Measurements from ENCODE around the gene CANX. TPM values are rescaled to one million over a fixed set of nuclear protein-coding genes. Genes with fewer than 3 reads are reported as not detected.
A peak's percentile ranks its signal among the peaks of the same experiment; 100 is the strongest.

Gene CANX
- total and polyA plus RNA-seq, 8 donors = 66.3 to 633 (median 469) TPM

DNA sequence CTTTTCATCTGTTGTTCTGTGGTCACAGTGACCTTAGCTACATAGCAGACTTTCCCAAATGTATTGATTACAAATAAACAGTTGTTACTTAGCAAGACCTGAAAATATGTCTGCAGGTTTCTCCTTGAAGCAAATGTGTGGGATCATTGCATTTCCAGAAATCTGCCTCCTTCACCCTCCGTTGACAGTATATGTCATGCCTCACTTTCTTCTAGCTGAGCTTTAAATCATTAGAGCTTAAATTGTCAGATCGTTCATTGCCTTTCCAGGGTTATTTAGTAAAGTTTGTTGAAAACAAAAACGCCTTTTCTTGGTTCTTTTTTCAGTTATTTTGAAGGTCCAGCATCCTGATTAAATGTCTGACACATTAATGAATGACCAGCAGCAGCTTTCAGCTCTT, 31.6 kb downstream of the CANX start:
- DNase-seq = no peak
- H3K27ac ChIP-seq = no peak overlapping the region
- peaks cover 5 to 24% (median 10%) of the 10 kb centered on the region in 3 donors for H3K4me1 ChIP-seq
- intact Hi-C loops (cut with DNase I) = no loop called here
- no peaks in the 10 kb centered on the region for H3K27me3 ChIP-seq
- TF ChIP-seq, protein P1, sequence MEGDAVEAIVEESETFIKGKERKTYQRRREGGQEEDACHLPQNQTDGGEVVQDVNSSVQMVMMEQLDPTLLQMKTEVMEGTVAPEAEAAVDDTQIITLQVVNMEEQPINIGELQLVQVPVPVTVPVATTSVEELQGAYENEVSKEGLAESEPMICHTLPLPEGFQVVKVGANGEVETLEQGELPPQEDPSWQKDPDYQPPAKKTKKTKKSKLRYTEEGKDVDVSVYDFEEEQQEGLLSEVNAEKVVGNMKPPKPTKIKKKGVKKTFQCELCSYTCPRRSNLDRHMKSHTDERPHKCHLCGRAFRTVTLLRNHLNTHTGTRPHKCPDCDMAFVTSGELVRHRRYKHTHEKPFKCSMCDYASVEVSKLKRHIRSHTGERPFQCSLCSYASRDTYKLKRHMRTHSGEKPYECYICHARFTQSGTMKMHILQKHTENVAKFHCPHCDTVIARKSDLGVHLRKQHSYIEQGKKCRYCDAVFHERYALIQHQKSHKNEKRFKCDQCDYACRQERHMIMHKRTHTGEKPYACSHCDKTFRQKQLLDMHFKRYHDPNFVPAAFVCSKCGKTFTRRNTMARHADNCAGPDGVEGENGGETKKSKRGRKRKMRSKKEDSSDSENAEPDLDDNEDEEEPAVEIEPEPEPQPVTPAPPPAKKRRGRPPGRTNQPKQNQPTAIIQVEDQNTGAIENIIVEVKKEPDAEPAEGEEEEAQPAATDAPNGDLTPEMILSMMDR (IDR thresholded peaks at IDR 0.05) = no peak
- no peaks in the 10 kb centered on the region for H3K9me3 ChIP-seq
- no peak overlapping the region for H3K4me3 ChIP-seq
- ATAC-seq = no peak
- H3K36me3 ChIP-seq = peaks cover 8 to 41% (median 31%) of the 10 kb centered on the region in 3 donors
- no peak for FAIRE-seq
- 66 to 70% methylated on average over 3 of the region's 3 CpGs for WGBS, 2 donors

DNA sequence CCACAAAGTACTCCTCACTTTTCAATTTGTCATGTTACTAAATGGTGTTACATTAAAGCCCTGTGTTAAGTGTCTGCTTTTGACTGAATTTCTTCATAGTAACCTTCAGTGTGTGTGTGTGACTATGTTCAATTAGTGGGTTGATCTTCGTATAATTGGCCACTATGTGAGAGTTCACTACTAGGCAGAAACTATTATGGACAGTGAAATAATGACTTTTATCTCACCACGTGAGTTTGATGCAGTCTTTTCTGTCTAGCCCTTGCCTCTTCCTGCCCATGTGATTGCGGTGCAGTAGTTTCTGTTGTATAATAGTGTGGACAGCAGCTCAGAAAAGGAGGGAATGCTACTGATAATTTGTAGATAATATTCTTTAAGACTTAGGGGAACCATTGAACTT, 32.1 kb downstream of the CANX start:
- peaks cover 5 to 26% (median 10%) of the 10 kb centered on the region in 3 donors for H3K4me1 ChIP-seq
- H3K36me3 ChIP-seq = peaks cover 8 to 36% (median 31%) of the 10 kb centered on the region in 3 donors
- 84 to 89% methylated on average over 3 of the region's 3 CpGs for WGBS, 2 donors
- ATAC-seq = no peak
- intact Hi-C loops (cut with DNase I) = no loop called here
- FAIRE-seq = no peak
- no peaks in the 10 kb centered on the region for H3K27me3 ChIP-seq
- H3K9me3 ChIP-seq = no peaks in the 10 kb centered on the region
- no peak for DNase-seq
- H3K4me3 ChIP-seq = no peak overlapping the region
- no peak overlapping the region for H3K27ac ChIP-seq
- TF ChIP-seq, protein P1 (IDR thresholded peaks at IDR 0.05) = no peak

DNA sequence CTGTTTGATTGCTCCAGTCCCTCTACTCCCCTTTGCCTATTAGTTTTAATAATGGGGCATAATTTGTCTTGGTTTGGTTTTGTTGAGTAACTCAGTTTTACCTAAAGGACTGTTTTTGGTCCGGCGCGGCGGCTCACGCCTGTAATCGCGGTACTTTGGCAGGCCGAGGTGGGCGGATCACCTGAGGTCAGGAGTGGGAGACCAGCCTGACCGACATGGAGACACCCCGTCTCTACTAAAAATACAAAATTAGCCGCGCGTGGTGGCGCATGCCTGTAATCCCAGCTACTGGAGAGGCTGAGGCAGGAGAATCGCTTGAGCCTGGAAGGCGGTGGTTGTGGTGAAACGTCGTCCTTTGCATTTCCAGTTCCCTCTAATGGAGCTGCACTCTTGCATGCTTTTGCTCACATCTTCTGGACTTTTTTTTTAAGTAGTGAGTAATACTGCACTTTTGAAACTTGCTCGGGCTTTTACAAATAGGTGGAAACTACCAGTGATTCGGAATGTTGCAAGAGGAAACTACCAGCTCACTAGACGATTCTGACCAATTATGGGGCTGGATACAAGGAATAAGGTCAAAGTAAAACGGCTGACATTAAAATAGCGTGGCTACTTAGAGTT, 33.1 kb downstream of the CANX start:
- TF ChIP-seq, protein P1 (IDR thresholded peaks at IDR 0.05) = no peak
- no peaks in the 10 kb centered on the region for H3K9me3 ChIP-seq
- peaks cover 5 to 26% (median 11%) of the 10 kb centered on the region in 3 donors for H3K4me1 ChIP-seq
- ATAC-seq = peak; percentile 3 to 36 (median 8)
- DNase-seq = peak in 4 of 6 donors; percentile 24 to 50 (median 38)
- H3K27ac ChIP-seq = peak overlapping the region in 3 of 4 donors; percentile 70 to 90 (median 73)
- intact Hi-C loops (cut with DNase I) = no loop called here
- peaks cover 4 to 30% (median 26%) of the 10 kb centered on the region in 3 donors for H3K36me3 ChIP-seq
- 64 to 67% methylated on average over 24 of the region's 24 CpGs for WGBS, 2 donors
- no peak for FAIRE-seq
- H3K4me3 ChIP-seq = peak overlapping the region in 2 of 4 donors; percentile 81 to 90
- H3K27me3 ChIP-seq = no peaks in the 10 kb centered on the region

GRCh38 chr5:179732412-179732917, 33.7 kb downstream of the CANX start, which contains the start of gene MAML1:
MAML1 (plus strand) TSS chr5:179732822; CDS start chr5:179733113, 291 bp downstream.
- WGBS, 2 donors = 0% methylated on average over 33 to 41 of the region's 41 CpGs
- peak; percentile 96 for FAIRE-seq
- TF ChIP-seq, protein P1 (IDR thresholded peaks at IDR 0.05) = no peak
- Histone ChIP-seq H3K4me1 (peaks cover 8 to 31% (median 16%) of the 10 kb centered on the region in 3 donors), H3K27me3 (no peaks in the 10 kb centered on the region), H3K27ac (peak within 1 kb of the TSS; percentile 74 to 90 (median 89)), H3K36me3 (peaks cover 4 to 24% (median 20%) of the 10 kb centered on the region in 3 donors), H3K4me3 (peak within 1 kb of the TSS; percentile 55 to 90 (median 85)), H3K9me3 (no peaks in the 10 kb centered on the region)
- intact Hi-C loops (cut with DNase I) = no loop called here
- peak; percentile 96 to 99 (median 97) for ATAC-seq
- DNase-seq = peak; percentile 97 to 100 (median 100)
